Nephron (organoid): Measurements from ENCODE around the gene DAGLB.
"Not testable (repeated sequence)": the region's sequence is repeated elsewhere in the genome, so short reads cannot be mapped to it uniquely, and the experiment has no call there.

Experiments used
- H3K27ac Mint-ChIP-seq, 3 experiments: 2 replicates each; pipeline ENCODE4 v1.8.0; 2020; ENCODE audit warnings: mixed read lengths in 3 of 3, mild to moderate bottlenecking in 2 of 3, moderate library complexity in 1 of 3
- H3K27me3 Mint-ChIP-seq: 2 replicates; pipeline ENCODE4 v1.8.0; 2021; ENCODE audit warnings: low read depth, mild to moderate bottlenecking, moderate library complexity, mixed read lengths
- H3K36me3 Mint-ChIP-seq: 2 replicates; pipeline ENCODE4 v1.8.0; 2020; ENCODE audit warnings: low read depth, mixed read lengths
- H3K4me1 Mint-ChIP-seq: 2 replicates; pipeline ENCODE4 v1.8.0; 2020; ENCODE audit warnings: mixed read lengths
- H3K4me3 Mint-ChIP-seq, 3 experiments: 2 replicates each; pipeline ENCODE4 v1.8.0; 2020; ENCODE audit warnings: mild to moderate bottlenecking in 3 of 3, mixed read lengths in 3 of 3, moderate library complexity in 2 of 3
- H3K9me3 Mint-ChIP-seq: 2 replicates; pipeline ENCODE4 v1.8.0; 2020; ENCODE audit warnings: mixed read lengths
- TF ChIP-seq, protein P1 (sequence below), 3 experiments: fragments of 200-600 bp; sonication (generic); IDR thresholded peaks; one replicate each; pipeline ENCODE4 v1.5.0; 2021; ENCODE audit warnings: antibody characterized with exemption in 3 of 3; ENCODE audit not compliant: unreplicated experiment in 3 of 3

DAGLB gene

DNA sequence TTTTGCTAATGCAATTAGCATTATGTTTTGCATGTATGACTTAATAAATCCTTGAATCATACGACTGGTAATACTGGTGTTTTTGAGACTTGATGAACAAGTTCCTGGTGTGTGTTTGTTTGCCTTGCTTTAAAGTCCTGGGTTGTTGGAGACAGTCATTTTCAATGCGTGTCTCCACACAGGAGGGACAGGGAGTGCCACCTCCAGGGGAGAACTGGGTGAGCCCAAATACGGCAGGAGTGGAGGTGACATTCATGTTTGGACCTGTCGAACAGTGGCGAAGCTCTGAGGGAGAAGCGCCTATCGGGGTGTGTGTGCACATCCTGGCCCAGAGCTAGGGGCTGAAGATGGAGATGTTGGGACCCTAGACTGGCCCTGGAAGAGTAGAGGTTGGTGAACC, 43.8 kb downstream of the DAGLB start:
- Mint-ChIP-seq H3K4me1 (peaks cover 3% of the 10 kb centered on the region), H3K4me3 (no peak overlapping the region), H3K27me3 (no peaks in the 10 kb centered on the region), H3K27ac (peak overlapping the region in 1 of 3 experiments; percentile 17), H3K36me3 (peaks cover 71% of the 10 kb centered on the region), H3K9me3 (no peaks in the 10 kb centered on the region)
- TF ChIP-seq, protein P1, sequence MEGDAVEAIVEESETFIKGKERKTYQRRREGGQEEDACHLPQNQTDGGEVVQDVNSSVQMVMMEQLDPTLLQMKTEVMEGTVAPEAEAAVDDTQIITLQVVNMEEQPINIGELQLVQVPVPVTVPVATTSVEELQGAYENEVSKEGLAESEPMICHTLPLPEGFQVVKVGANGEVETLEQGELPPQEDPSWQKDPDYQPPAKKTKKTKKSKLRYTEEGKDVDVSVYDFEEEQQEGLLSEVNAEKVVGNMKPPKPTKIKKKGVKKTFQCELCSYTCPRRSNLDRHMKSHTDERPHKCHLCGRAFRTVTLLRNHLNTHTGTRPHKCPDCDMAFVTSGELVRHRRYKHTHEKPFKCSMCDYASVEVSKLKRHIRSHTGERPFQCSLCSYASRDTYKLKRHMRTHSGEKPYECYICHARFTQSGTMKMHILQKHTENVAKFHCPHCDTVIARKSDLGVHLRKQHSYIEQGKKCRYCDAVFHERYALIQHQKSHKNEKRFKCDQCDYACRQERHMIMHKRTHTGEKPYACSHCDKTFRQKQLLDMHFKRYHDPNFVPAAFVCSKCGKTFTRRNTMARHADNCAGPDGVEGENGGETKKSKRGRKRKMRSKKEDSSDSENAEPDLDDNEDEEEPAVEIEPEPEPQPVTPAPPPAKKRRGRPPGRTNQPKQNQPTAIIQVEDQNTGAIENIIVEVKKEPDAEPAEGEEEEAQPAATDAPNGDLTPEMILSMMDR (IDR thresholded peaks at IDR 0.05; ENCODE audit: unreplicated experiment in 3 of 3): no peak

DNA sequence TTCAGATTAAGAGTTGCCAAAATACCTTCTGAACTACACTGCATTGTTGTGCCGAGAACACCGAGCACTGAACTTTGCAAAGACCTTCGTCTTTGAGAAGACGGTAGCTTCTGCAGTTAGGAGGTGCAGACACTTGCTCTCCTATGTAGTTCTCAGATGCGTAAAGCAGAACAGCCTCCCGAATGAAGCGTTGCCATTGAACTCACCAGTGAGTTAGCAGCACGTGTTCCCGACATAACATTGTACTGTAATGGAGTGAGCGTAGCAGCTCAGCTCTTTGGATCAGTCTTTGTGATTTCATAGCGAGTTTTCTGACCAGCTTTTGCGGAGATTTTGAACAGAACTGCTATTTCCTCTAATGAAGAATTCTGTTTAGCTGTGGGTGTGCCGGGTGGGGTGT, 45.0 kb downstream of the DAGLB start:
- H3K4me1 Mint-ChIP-seq: peaks cover 15% of the 10 kb centered on the region
- H3K4me3 Mint-ChIP-seq: no peak overlapping the region
- H3K9me3 Mint-ChIP-seq: no peaks in the 10 kb centered on the region
- H3K36me3 Mint-ChIP-seq: peaks cover 68% of the 10 kb centered on the region
- no peak overlapping the region for H3K27ac Mint-ChIP-seq
- TF ChIP-seq, protein P1 (IDR thresholded peaks at IDR 0.05; ENCODE audit: unreplicated experiment in 3 of 3): no peak
- no peaks in the 10 kb centered on the region for H3K27me3 Mint-ChIP-seq

DNA sequence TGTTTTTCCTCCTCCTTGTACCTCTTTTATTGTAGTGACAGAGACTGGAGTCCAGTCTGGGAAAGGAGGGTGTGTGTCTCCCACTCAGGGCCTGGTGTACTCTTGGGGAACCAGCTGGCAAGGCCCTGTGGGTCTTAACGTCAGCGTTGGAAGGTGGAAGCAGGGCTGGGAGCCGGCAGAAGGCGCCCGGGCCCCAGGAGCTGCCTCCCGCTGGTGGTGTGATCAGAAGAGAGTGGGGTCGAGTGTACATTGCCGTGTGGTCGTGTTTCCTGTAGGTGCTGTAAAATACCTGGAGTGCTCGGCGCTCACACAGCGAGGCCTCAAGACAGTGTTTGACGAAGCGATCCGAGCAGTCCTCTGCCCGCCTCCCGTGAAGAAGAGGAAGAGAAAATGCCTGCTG, 45.7 kb downstream of the DAGLB start:
- Mint-ChIP-seq H3K27me3 (no peaks in the 10 kb centered on the region), H3K4me3 (no peak overlapping the region), H3K27ac (no peak overlapping the region), H3K9me3 (no peaks in the 10 kb centered on the region), H3K4me1 (peaks cover 16% of the 10 kb centered on the region), H3K36me3 (peaks cover 62% of the 10 kb centered on the region)
- TF ChIP-seq, protein P1 (IDR thresholded peaks at IDR 0.05; ENCODE audit: unreplicated experiment in 3 of 3): no peak

DNA sequence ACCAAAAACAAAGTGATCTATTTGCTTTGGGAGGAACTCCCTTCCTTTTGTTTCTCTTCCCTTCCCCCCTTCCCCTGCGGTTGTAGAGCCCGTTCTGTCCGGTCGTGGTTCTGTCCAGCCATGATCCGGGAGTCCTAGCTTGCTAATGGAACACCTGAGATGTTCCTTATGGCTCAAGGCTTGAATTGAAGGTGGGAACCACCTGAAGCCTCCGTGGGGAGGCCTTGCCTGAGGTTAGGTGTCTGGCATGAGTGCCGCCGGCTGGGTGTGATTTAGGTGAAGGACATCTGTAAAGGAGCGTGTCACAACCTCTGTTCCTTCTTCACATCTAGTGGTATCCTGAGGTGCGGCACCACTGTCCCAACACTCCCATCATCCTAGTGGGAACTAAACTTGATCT, 46.2 kb downstream of the DAGLB start:
- no peaks in the 10 kb centered on the region for H3K27me3 Mint-ChIP-seq
- no peaks in the 10 kb centered on the region for H3K9me3 Mint-ChIP-seq
- TF ChIP-seq, protein P1 (IDR thresholded peaks at IDR 0.05; ENCODE audit: unreplicated experiment in 3 of 3): no peak
- H3K27ac Mint-ChIP-seq: peak overlapping the region in 2 of 3 experiments; percentile 59 to 78
- H3K36me3 Mint-ChIP-seq: peaks cover 62% of the 10 kb centered on the region
- peaks cover 16% of the 10 kb centered on the region for H3K4me1 Mint-ChIP-seq
- H3K4me3 Mint-ChIP-seq: no peak overlapping the region

DNA sequence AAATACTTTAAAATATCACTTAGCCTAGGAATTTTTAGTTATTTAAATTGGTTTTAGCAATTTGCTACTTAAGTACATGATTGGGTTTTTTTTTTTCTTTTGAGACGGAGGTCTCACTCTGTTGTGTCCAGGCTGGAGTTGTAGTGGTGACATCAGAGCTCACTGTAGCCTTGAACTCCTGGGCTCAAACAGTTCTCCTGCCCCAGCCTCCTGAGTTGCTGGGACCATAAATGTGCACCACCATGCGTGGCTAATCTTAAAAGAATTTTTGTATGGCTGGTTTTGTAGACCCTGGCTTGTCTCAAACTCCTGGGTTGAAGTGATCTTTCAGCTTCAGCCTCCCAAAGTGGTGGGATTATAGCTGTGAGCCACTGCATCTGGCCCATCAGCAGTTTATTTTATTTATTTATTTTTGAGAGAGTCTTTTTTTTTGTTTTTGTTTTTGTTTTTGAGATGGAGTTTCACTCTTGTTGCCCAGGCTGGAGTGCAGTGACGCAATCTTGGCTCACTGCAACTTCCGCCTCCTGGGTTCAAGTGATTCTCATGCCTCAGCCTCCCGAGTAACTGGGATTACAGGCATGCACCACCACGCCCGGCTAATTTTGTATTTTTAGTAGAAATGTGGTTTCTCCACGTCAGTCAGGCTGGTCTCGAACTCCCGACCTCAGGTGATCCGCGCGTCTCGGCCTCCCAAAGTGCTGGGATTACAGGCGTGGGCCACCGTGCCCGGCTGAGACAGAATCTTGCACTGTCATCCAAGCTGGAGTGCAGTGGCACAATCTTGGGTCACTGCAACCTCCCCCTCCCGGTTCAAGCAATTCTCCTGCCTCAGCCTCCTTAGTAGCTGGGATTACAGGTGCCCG, 47.3 kb downstream of the DAGLB start:
- H3K36me3 Mint-ChIP-seq: peaks cover 62% of the 10 kb centered on the region
- peaks cover 23% of the 10 kb centered on the region for H3K4me1 Mint-ChIP-seq
- not testable (repeated sequence) for H3K9me3 Mint-ChIP-seq

DNA sequence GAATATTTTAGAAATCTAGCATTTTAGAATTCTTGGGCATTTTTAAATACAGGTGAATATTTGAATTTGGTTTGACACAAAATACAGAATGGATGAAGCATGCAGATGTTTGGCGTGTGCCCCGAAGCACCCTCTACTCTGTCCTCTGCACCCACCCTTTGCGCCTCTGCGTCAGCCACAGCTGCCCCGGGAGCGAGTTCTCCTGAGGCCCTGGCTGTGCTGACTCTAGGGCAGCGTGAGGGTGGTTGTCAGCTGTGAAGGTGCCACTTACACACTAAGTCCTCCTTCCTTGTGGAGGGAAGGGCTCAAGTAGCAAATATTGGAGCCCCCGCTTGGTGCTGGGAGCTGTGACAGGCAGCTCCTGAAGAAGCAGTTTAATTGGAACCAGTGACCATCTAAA, 48.4 kb downstream of the DAGLB start:
- H3K4me1 Mint-ChIP-seq: peaks cover 27% of the 10 kb centered on the region
- H3K36me3 Mint-ChIP-seq: peaks cover 59% of the 10 kb centered on the region
- no peak overlapping the region for H3K4me3 Mint-ChIP-seq
- H3K27me3 Mint-ChIP-seq: no peaks in the 10 kb centered on the region
- peak overlapping the region; percentile 23 to 89 (median 64) for H3K27ac Mint-ChIP-seq
- TF ChIP-seq, protein P1 (IDR thresholded peaks at IDR 0.05; ENCODE audit: unreplicated experiment in 3 of 3): no peak
- no peaks in the 10 kb centered on the region for H3K9me3 Mint-ChIP-seq

More for the DNA sequence above, 47.3 kb downstream of the DAGLB start:
- H3K4me3 Mint-ChIP-seq, H3K27me3 Mint-ChIP-seq: not testable (repeated sequence)
- H3K27ac Mint-ChIP-seq: peak overlapping the region in 1 of 3 experiments; percentile 47
